Activated naive CD8-positive, alpha-beta T cell treated with anti-CD3 and anti-CD28 coated beads, Interleukin-2, amount 10 ng/mL, durations not matched to agents 7 days and 5 days (primary cell): Measurements from ENCODE around the gene FOXR1. TPM values are rescaled to one million over a fixed set of nuclear protein-coding genes. Genes with fewer than 3 reads are reported as not detected.
"Not testable (repeated sequence)": the region's sequence is repeated elsewhere in the genome, so short reads cannot be mapped to it uniquely, and the experiment has no call there.

Experiments
- ATAC-seq: fragments of 150-1000 bp; cut with Tn5 transposase; one replicate; pipeline ENCODE4 v1.10.0; 2021; ENCODE audit warnings: low read depth, moderate library complexity
- POLR2A ChIA-PET: fragments of 350-600 bp; sonication (Branson Sonifier 250); formaldehyde crosslinking; loops from one replicate; lab custom pipeline; 2021; ENCODE audit warnings: antibody characterized with exemption; lab: Charles Lee
- DNase-seq: peaks from one replicate; pipeline ENCODE4 v3.0.0; 2021
- H3K27ac Mint-ChIP-seq: one replicate; pipeline ENCODE4 v1.8.0; 2022; ENCODE audit warnings: mild to moderate bottlenecking, mixed read lengths
- H3K27me3 Mint-ChIP-seq: one replicate; pipeline ENCODE4 v1.8.0; 2022; ENCODE audit warnings: mild to moderate bottlenecking, moderate library complexity, mixed read lengths
- H3K36me3 Mint-ChIP-seq: one replicate; pipeline ENCODE4 v1.8.0; 2021; ENCODE audit warnings: mild to moderate bottlenecking, mixed read lengths
- H3K4me1 Mint-ChIP-seq: one replicate; pipeline ENCODE4 v1.8.0; 2021; ENCODE audit warnings: mixed read lengths
- H3K4me3 Mint-ChIP-seq: one replicate; pipeline ENCODE4 v1.8.0; 2022; ENCODE audit warnings: mild to moderate bottlenecking, moderate library complexity, mixed read lengths
- H3K9me3 Mint-ChIP-seq: one replicate; pipeline ENCODE4 v1.8.0; 2021; ENCODE audit warnings: mixed read lengths
- total RNA-seq, 2 experiments: library from RNA; stranded (reverse); gene quantifications; one replicate each; pipeline ENCODE4 v1.2.3, GENCODE V29; 2021

FOXR1 gene
- total RNA-seq, 2 experiments from 2014 or later: not detected

DNA sequence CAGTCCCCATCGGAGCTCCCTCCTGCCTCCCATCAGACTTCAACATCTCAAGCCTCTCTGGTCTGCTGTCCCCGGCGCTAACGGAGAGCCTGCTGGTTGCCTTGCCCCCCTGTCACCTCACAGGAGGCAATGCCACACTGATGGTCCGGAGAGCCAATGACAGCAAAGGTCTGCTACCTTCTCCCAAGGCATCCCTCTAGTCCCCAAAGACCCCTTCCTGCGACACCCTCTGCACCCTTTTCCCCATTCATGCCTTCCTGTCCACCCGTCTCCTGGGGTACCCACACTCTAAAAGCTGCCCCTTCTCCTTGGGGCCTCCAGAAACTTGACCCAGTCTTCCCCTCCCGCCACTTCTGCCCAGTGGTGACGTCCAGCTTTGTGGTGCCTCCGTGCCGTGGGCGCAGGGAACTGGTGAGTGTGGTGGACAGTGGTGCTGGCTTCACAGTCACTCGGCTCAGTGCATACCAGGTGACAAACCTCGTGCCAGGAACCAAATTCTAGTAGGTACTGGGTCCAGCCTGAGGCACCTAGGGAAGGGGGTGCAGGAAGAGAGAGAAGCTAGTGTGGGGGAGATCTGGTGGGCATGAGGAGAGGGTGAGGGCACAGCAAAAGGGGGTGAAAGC, 14.6 kb upstream of the FOXR1 start:
- no peaks in the 10 kb centered on the region for H3K36me3 Mint-ChIP-seq
- ATAC-seq: no peak
- H3K9me3 Mint-ChIP-seq: no peaks in the 10 kb centered on the region
- DNase-seq: no peak
- H3K4me1 Mint-ChIP-seq: peaks cover 5% of the 10 kb centered on the region
- no peak overlapping the region for H3K27ac Mint-ChIP-seq
- H3K4me3 Mint-ChIP-seq: no peak overlapping the region
- H3K27me3 Mint-ChIP-seq: no peaks in the 10 kb centered on the region
- POLR2A ChIA-PET: interaction anchor here (0.9 to 1.2 kb wide), 2 partner anchors 27 to 32 kb away, joined by 3 to 4 read pairs; no protein-coding TSS in a partner anchor

DNA sequence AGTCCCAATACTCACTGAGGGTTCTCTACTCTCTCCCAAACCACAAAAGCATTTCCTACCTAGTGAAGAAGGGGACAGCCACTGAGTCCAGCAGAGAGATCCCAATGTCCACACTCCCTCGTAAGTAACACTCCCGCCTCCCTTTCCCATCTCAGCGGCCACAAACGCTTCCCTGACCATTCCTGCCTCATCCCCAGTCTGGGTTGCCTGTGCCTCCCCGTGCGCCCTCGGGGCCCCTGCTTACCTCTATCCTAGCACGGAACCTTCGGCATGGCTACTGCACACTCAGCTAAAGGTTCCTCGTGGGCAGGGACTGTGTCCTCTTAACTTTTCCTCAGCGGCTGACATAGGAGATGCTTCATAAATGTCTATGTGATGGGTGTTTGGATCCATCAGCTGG, 14.0 kb upstream of the FOXR1 start:
- ATAC-seq (no peak), DNase-seq (no peak)
- POLR2A ChIA-PET: interaction anchor here (0.9 to 1.2 kb wide), 2 partner anchors 27 to 33 kb away, joined by 3 to 4 read pairs; no protein-coding TSS in a partner anchor
- no peaks in the 10 kb centered on the region for H3K36me3 Mint-ChIP-seq
- H3K4me1 Mint-ChIP-seq: peaks cover 5% of the 10 kb centered on the region
- H3K27ac Mint-ChIP-seq: no peak overlapping the region
- no peaks in the 10 kb centered on the region for H3K27me3 Mint-ChIP-seq
- H3K4me3 Mint-ChIP-seq: no peak overlapping the region
- H3K9me3 Mint-ChIP-seq: no peaks in the 10 kb centered on the region

DNA sequence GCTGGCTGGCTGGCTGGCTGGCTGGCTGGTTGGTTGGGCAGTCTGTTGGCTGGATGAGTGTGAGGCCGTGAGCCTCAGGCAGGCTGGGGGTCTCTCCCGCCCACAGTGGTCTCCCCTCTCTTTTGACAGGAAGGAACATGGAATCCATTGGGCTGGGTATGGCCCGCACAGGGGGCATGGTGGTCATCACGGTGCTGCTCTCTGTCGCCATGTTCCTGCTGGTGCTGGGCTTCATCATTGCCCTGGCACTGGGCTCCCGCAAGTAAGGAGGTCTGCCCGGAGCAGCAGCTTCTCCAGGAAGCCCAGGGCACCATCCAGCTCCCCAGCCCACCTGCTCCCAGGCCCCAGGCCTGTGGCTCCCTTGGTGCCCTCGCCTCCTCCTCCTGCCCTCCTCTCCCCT, 13.6 kb upstream of the FOXR1 start:
- H3K9me3 Mint-ChIP-seq: no peaks in the 10 kb centered on the region
- H3K36me3 Mint-ChIP-seq: no peaks in the 10 kb centered on the region
- ATAC-seq: no peak
- no peak for DNase-seq
- no peak overlapping the region for H3K27ac Mint-ChIP-seq
- no peaks in the 10 kb centered on the region for H3K27me3 Mint-ChIP-seq
- POLR2A ChIA-PET: interaction anchor here (0.9 to 1.2 kb wide), 2 partner anchors 28 to 33 kb away, joined by 3 to 4 read pairs; no protein-coding TSS in a partner anchor
- H3K4me1 Mint-ChIP-seq: peaks cover 5% of the 10 kb centered on the region
- no peak overlapping the region for H3K4me3 Mint-ChIP-seq

DNA sequence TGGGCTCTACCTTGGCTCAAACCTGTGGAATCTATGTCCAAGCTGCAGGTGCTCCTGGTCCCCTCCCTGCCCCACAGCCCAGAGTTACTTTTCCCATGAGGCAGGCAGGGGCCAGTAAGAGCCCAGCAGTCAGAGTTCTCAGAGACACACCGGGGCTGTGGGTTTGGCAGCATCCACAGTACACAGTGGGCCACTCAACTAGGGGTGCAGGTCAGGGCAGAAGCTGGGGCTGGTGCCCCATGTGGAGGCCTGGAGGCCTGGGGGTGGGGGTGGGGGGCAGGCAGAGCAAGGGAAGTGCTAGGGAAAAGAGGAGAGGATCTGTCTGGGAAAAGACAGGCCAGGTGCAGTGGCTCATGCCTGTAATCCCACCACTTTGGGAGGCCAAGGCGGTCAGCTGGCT, 13.0 kb upstream of the FOXR1 start:
- Mint-ChIP-seq H3K9me3 (no peaks in the 10 kb centered on the region), H3K4me3 (no peak overlapping the region), H3K4me1 (peaks cover 5% of the 10 kb centered on the region), H3K27me3 (peaks cover 2% of the 10 kb centered on the region), H3K36me3 (no peaks in the 10 kb centered on the region), H3K27ac (no peak overlapping the region)
- POLR2A ChIA-PET: no interaction called here
- ATAC-seq (no peak), DNase-seq (no peak)

DNA sequence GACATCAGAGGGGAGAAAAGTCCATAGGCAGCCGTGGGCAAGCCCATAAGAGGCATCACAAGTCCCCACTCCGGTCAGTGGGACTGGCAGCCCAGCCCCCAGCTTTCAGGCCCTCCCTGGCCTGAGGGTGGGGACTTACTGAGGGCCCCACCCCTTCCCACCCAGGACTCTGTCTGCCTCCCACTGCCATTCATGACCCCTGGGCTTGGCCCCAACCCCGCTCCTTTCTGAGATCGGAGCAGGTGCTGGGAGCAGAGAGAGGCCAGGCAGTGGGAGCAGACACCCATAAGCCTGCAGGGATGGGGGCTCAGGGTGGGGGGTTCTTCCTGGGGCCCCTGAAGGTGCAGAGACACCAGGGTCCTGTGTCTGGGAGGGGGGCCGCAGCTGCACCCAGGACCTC, 10.4 kb upstream of the FOXR1 start:
- Mint-ChIP-seq H3K4me1 (peaks cover 5% of the 10 kb centered on the region), H3K27me3 (peaks cover 4% of the 10 kb centered on the region), H3K27ac (no peak overlapping the region), H3K36me3 (no peaks in the 10 kb centered on the region), H3K4me3 (no peak overlapping the region), H3K9me3 (no peaks in the 10 kb centered on the region)
- ATAC-seq (no peak), DNase-seq (no peak)
- POLR2A ChIA-PET: no interaction called here

DNA sequence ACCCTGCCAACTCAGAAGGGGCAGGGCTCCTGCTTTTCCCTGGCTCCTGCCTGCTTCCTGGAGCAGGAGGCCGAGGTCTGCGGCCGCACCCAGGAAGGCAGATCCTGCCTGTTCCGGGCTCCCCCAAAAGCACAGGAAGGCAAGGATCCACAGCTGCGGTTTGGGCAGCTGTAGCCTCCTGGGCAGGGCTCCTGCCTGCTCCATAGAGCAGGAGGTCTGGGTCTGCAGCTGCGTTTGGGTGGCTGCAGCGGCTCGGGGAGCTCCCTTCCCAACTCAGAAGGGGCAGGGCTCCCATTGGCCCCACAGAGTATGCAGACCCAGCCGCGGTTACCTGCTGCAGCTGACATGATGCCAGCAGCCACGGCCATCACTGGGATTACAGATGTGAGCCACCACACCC, 10.0 kb upstream of the FOXR1 start:
- H3K27ac Mint-ChIP-seq: no peak overlapping the region

DNA sequence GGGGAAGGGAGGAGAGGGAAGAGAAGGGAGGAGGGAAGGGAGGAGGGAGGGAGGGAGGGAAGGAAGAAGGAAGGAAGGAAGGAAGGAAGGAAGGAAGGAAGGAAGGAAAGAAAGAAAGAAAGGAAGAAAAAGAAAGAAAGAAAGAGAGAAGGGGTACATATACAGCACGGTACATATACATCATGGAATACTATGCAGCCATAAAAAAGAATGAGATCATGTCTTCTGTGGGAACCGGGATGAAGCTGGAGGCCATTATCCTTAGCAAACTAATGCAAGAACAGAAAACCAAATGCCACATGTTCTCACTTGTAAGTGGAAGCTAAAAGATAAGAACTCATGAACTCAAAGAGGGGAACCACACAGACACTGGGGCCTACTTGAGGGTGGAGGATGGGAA, 2.1 kb upstream of the FOXR1 start:
- DNase-seq, H3K27ac Mint-ChIP-seq, H3K36me3 Mint-ChIP-seq, POLR2A ChIA-PET, H3K9me3 Mint-ChIP-seq, ATAC-seq, H3K4me1 Mint-ChIP-seq, H3K4me3 Mint-ChIP-seq: not testable (repeated sequence)
- H3K27me3 Mint-ChIP-seq: peaks cover 21% of the 10 kb centered on the region

More for the DNA sequence above, 10.0 kb upstream of the FOXR1 start:
- POLR2A ChIA-PET: no interaction called here
- peaks cover 1% of the 10 kb centered on the region for H3K4me1 Mint-ChIP-seq
- no peaks in the 10 kb centered on the region for H3K36me3 Mint-ChIP-seq
- DNase-seq (no peak), ATAC-seq (no peak)
- peaks cover 4% of the 10 kb centered on the region for H3K27me3 Mint-ChIP-seq
- no peak overlapping the region for H3K4me3 Mint-ChIP-seq
- no peaks in the 10 kb centered on the region for H3K9me3 Mint-ChIP-seq

DNA sequence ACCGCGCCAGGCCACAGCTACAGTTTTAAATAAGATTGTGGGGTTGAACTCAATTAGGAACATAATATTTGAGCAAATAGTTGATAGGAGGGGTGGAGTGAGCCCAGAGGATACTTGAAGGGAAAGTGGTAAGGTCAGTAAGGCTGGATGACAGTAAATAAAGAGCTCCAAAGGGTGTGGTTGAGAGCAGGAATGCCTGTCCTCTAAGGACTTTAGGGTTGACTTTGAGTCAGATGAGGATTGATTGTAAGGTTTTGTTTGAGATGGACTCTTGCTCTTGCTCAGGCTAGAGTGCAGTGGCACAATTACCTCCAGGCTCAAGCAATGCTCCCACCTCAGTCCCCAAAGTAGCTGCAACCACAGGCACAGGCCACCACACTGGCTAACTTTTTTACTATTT, 2.4 kb downstream of the FOXR1 start:
- Mint-ChIP-seq H3K4me1 (peaks cover 1% of the 10 kb centered on the region), H3K27me3 (peaks cover 25% of the 10 kb centered on the region), H3K9me3 (no peaks in the 10 kb centered on the region), H3K27ac (no peak overlapping the region), H3K36me3 (no peaks in the 10 kb centered on the region), H3K4me3 (no peak overlapping the region)
- ATAC-seq (no peak), DNase-seq (no peak)
- POLR2A ChIA-PET: interaction anchor here (0.5 kb wide), 1 partner anchor 289 kb away, joined by 3 read pairs; no protein-coding TSS in a partner anchor

DNA sequence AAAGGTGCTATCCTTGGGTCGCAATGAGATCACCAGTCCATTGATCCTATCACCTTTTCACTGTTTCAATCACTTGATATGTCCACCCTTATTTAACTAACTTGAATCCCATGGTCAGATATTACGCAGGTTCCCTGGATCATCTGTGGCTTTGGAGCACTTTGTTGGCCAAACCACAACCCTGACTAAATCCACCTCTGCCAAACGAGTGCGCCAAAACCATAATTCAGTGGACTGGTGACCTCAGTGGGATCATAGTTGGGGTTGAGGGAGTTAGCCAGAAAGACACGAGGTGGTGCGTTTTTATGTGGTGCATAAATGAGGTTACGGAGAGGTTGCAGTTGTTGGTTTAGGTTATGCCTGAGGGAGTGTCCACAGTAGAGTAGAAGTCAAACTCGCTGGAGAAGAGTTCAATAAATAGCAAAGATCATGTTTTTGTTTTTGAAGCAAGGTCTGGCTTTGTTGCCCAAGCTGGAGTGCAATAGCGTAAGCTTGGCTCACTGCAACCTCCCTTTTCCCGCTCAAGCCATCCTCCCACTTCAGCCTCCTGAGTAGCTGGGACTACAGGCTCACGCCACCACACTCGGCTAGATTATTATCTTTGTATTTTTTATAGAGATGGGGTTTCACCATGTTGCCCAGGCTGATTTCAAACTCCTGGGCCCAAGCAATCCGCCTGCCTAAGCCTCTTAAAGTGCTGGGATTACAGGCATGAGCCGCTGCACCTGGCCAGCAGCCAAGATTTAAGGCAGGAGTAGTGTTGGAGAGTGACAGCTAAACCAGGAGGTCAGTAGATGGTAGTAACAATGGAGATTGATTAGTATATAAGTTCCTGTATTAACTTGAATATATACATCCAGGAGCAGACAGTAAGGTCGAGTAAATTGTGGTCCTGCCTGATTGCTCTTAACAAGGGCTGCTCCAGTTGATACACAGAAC, 4.5 kb downstream of the FOXR1 start:
- H3K27ac Mint-ChIP-seq: no peak overlapping the region

DNA sequence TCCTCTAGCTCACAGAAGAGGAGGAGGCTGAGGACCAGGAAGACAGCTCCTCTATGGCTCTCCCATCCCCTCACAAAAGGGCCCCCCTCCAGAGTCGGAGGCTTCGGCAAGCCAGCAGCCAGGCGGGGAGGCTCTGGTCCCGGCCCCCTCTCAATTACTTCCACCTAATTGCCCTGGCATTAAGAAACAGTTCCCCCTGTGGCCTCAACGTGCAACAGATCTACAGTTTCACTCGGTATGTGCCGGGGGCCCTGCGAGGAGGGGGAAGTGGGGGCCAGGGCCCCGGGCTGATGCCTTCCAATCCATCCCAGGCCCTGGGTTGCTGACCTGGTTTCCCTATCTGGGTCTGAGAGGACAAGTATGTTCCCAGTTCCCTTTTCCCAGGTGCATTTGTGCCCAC, 7.9 kb downstream of the FOXR1 start:
- no peak for ATAC-seq
- Mint-ChIP-seq H3K27ac (no peak overlapping the region), H3K4me1 (peaks cover 1% of the 10 kb centered on the region)

More for the DNA sequence above, 4.5 kb downstream of the FOXR1 start:
- ATAC-seq: no peak
- H3K4me3 Mint-ChIP-seq: no peak overlapping the region
- DNase-seq: no peak
- H3K9me3 Mint-ChIP-seq: no peaks in the 10 kb centered on the region
- H3K4me1 Mint-ChIP-seq: peaks cover 1% of the 10 kb centered on the region
- POLR2A ChIA-PET: no interaction called here
- H3K36me3 Mint-ChIP-seq: no peaks in the 10 kb centered on the region
- peaks cover 16% of the 10 kb centered on the region for H3K27me3 Mint-ChIP-seq

DNA sequence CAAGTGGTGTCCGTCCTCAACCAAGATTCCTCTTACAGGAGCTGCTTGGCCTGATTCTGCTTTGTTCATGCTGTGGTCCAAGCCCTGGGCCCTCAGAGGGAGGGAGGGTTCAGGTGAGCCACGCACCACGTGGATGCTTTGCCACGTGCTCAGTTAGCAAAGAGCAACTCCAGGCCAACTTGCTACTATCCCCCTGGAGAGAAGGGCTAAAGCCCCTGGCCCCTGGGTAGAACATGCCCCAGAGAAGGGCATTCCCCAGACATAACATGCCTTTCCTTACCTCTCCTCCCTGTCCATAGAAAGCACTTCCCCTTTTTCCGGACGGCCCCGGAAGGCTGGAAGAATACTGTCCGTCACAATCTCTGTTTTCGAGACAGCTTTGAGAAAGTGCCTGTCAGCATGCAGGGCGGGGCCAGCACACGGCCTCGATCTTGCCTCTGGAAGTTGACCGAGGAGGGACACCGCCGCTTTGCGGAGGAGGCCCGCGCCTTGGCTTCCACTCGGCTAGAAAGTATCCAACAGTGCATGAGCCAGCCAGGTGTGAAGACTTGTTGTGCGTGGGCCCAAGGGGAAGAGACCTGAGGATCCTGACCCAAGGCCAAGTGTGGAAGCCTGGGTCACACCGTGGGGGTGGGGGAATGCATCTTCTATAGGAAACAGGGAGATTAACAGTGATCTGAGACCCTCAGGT, 8.8 kb downstream of the FOXR1 start:
- Mint-ChIP-seq H3K9me3 (no peaks in the 10 kb centered on the region), H3K27me3 (peaks cover 8% of the 10 kb centered on the region), H3K4me1 (no peaks in the 10 kb centered on the region), H3K4me3 (no peak overlapping the region), H3K36me3 (no peaks in the 10 kb centered on the region), H3K27ac (no peak overlapping the region)
- ATAC-seq: no peak
- POLR2A ChIA-PET: no interaction called here
- DNase-seq: no peak

More for the DNA sequence above, 7.9 kb downstream of the FOXR1 start:
- Mint-ChIP-seq H3K27me3 (peaks cover 8% of the 10 kb centered on the region), H3K9me3 (no peaks in the 10 kb centered on the region), H3K4me3 (no peak overlapping the region), H3K36me3 (no peaks in the 10 kb centered on the region)
- POLR2A ChIA-PET: no interaction called here
- DNase-seq: no peak

DNA sequence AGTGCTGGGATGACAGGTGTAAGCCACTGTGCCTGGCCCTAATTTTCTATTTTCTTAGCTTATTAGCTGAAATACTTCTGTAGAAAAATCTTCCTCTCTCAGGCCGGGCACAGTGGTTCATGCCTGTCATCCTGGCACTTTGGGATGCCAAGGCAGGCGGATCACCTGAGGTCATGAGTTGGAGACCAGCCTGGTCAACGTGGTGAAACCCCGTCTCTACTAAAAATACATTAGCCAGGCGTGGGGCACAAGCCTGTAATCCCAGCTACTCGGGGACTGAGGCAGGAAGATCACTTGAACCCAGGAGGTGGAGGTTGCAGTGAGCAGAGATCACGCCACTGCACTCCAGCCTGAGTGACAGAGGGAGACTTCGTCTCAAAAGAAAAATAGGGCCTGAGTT, 12.8 kb downstream of the FOXR1 start:
- H3K27me3 Mint-ChIP-seq, ATAC-seq, H3K27ac Mint-ChIP-seq: not testable (repeated sequence)

DNA sequence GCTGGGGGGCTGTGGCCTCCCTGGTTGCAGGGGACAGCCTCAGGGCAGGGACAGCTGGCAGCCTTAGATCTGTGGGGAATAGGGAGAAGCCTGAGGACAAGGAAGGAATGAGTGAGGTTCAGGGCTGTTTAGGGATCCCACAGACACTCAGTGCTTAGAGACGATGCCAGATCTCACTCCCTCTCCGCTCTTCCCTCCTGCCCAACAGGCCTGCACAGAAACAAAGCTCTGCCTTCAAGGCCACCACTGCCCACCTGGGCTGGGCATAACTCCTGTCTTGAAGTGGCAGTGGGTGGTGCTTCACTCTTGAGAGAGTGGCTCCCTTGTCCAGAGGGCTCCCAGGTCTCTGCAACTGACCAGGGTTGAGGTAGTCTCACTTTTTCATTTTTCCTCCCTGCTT, 13.3 kb downstream of the FOXR1 start:
- Mint-ChIP-seq H3K9me3 (no peaks in the 10 kb centered on the region), H3K27me3 (no peaks in the 10 kb centered on the region), H3K27ac (no peak overlapping the region), H3K4me3 (no peak overlapping the region), H3K4me1 (peaks cover 2% of the 10 kb centered on the region), H3K36me3 (no peaks in the 10 kb centered on the region)
- POLR2A ChIA-PET: interaction anchor here (0.6 kb wide), 1 partner anchor 99 kb away, joined by 3 read pairs; no protein-coding TSS in a partner anchor
- ATAC-seq: no peak
- no peak for DNase-seq

More for the DNA sequence above, 12.8 kb downstream of the FOXR1 start:
- H3K9me3 Mint-ChIP-seq, H3K36me3 Mint-ChIP-seq, H3K4me1 Mint-ChIP-seq, DNase-seq, H3K4me3 Mint-ChIP-seq: not testable (repeated sequence)
- POLR2A ChIA-PET: interaction anchor here (0.6 kb wide), 1 partner anchor 99 kb away, joined by 3 read pairs; no protein-coding TSS in a partner anchor
